ENCODE results near the gene SOCS6. TPM values are rescaled to one million over a fixed set of nuclear protein-coding genes. Genes with fewer than 3 reads are reported as not detected.

Gene SOCS6
- total and polyA plus RNA-seq, 2 of the 13 experiments (the other 11 are each of a cell fraction or from before 2014, with no cell fraction given): 18.6 to 38.3 TPM

GRCh38 chr18:70368903-70369302 is 80.1 kb downstream of the SOCS6 start:
- Histone ChIP-seq H3K9ac (ENCODE audit: insufficient read depth, low read depth, low read length) (no peak overlapping the region), H3K4me2 (ENCODE audit: low read depth, low read length) (no peak overlapping the region), H3K27ac (ENCODE audit: extremely low read length, insufficient read depth, low read length) (no peak overlapping the region), H2AFZ (ENCODE audit: low read length) (no peak overlapping the region), H3K4me1 (ENCODE audit: insufficient read depth, low read length) (peaks cover 54% of the 10 kb centered on the region), H3K27me3 (ENCODE audit: control insufficient read depth in 1 of 2, insufficient read depth in 2 of 2, low read length in 2 of 2) (no peaks in the 10 kb centered on the region), H4K20me1 (ENCODE audit: insufficient read depth, low read length) (no peaks in the 10 kb centered on the region), H3K79me2 (ENCODE audit: insufficient read depth, low read length) (no peaks in the 10 kb centered on the region), H3K4me3 (replicated peaks in 1 of 3; ENCODE audit: insufficient read depth in 1 of 3, low read depth in 2 of 3, low read length in 3 of 3) (no peak overlapping the region), H3K9me3 (ENCODE audit: low read length) (no peaks in the 10 kb centered on the region), H3K36me3 (replicated peaks in 1 of 2; ENCODE audit: control insufficient read depth in 1 of 2, insufficient read depth in 2 of 2, low read length in 2 of 2) (no peaks in the 10 kb centered on the region)
- no peak for FAIRE-seq
- ATAC-seq: no peak
- CTCF ChIA-PET (ENCODE audit: low intra/inter-chr PET ratio, low total read pairs): no interaction called here
- 95% methylated on average over 1 of the region's 1 CpG for WGBS (ENCODE audit: low lambda C conversion rate)
- in situ Hi-C loops (cut with HindIII; ENCODE audit: extremely low pct_ligation_motif_present, low pct_unique_long_range_greater_than_20kb) (no loop called here), intact Hi-C loops (cut with micrococcal nuclease; ENCODE audit: unreplicated experiment) (no loop called here)
- DNase-seq (ENCODE audit: low spot score): no peak
- TF ChIP-seq RCOR2 (CRISPR knock-in tag; IDR thresholded peaks at IDR 0.05): no peak
- no peak for TF ChIP-seq ZBTB39 (CRISPR knock-in tag; IDR thresholded peaks at IDR 0.05)
- TF ChIP-seq ZNF589 (CRISPR knock-in tag; conservative IDR thresholded peaks at IDR 0.05): no peak
- no peak for TF ChIP-seq YY1 (IDR thresholded peaks at IDR 0.05; ENCODE audit: insufficient read depth, insufficient replicate concordance, low read depth, low read length)
- no peak for TF ChIP-seq ZNF720 (CRISPR knock-in tag; IDR thresholded peaks at IDR 0.05)
- no peak for TF ChIP-seq ZNF530 (CRISPR knock-in tag; IDR thresholded peaks at IDR 0.05; ENCODE audit: low read depth)
- TF ChIP-seq TRAFD1 (CRISPR knock-in tag; IDR thresholded peaks at IDR 0.05; ENCODE audit: borderline replicate concordance): no peak
- TF ChIP-seq TP53 (CRISPR knock-in tag; conservative IDR thresholded peaks at IDR 0.05): no peak
- no peak for TF ChIP-seq PBX2 (CRISPR knock-in tag; IDR thresholded peaks at IDR 0.05)
- no peak for TF ChIP-seq CENPT (CRISPR knock-in tag; IDR thresholded peaks at IDR 0.05; ENCODE audit: low read depth)
- TF ChIP-seq PAF1 (CRISPR knock-in tag; IDR thresholded peaks at IDR 0.05): no peak
- TF ChIP-seq ZBTB43 (CRISPR knock-in tag; conservative IDR thresholded peaks at IDR 0.05): no peak
- no peak for TF ChIP-seq KAT7 (CRISPR knock-in tag; IDR thresholded peaks at IDR 0.05; ENCODE audit: borderline replicate concordance)
- TF ChIP-seq DBP (CRISPR knock-in tag; IDR thresholded peaks at IDR 0.05; ENCODE audit: not compliant biosample characterization): no peak
- no peak for TF ChIP-seq ZNF33B (CRISPR knock-in tag; IDR thresholded peaks at IDR 0.05)
- no peak for TF ChIP-seq ATM (IDR thresholded peaks at IDR 0.05; ENCODE audit: borderline replicate concordance)
- no peak for TF ChIP-seq ARNTL (CRISPR knock-in tag; IDR thresholded peaks at IDR 0.05)
- POLR2A ChIA-PET: interaction anchor here (0.9 kb wide), 1 partner anchor 8 kb away, joined by 3 read pairs; no protein-coding TSS in a partner anchor
- BruUV-seq (replicated peaks): no TSS peak

Measured in HepG2 (cell line).